ENCODE measurements around the gene GIMAP2. TPM values are rescaled to one million over a fixed set of nuclear protein-coding genes. Genes with fewer than 3 reads are reported as not detected.

The GIMAP2 gene
- total and polyA plus RNA-seq, 2 of the 13 experiments (the other 11 are each of a cell fraction or from before 2014, with no cell fraction given) = 0.49 to 1.4 TPM

DNA sequence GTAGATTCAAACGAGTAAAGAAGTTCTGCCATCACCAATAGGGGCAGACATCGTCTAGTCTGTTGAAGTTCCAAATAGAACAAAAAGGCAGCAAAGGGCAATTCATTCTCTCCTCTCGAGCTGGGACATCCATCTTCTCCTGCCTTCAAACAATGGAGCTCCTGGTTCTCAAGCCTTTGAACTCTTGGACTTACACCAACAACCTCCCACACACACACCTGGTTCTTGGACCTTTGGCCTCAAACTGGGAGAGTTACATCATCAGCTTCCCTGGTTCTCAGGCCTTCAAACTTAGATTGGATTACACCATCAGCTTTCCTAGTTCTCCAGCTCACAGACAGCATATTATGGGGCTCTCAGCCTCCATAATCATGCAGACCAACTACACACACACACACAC, 41.9 kb downstream of the GIMAP2 start (continued):
- TF ChIP-seq, protein P1, sequence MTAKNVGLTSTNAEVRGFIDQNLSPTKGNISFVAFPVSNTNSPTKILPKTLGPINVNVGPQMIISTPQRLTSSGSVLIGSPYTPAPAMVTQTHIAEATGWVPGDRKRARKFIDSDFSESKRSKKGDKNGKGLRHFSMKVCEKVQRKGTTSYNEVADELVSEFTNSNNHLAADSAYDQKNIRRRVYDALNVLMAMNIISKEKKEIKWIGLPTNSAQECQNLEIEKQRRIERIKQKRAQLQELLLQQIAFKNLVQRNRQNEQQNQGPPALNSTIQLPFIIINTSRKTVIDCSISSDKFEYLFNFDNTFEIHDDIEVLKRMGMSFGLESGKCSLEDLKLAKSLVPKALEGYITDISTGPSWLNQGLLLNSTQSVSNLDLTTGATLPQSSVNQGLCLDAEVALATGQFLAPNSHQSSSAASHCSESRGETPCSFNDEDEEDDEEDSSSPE (CRISPR knock-in tag; IDR thresholded peaks at IDR 0.05) = no peak
- TF ChIP-seq ZNF883 (CRISPR knock-in tag; IDR thresholded peaks at IDR 0.05; ENCODE audit: not compliant biosample characterization) (no peak), NFIC (IDR thresholded peaks at IDR 0.05; ENCODE audit: low read length) (no peak), RXRB (CRISPR knock-in tag; IDR thresholded peaks at IDR 0.05; ENCODE audit: borderline replicate concordance) (peak; percentile 74), ZBTB8A (CRISPR knock-in tag; IDR thresholded peaks at IDR 0.05; ENCODE audit: borderline replicate concordance, low read depth) (no peak), KDM4B (CRISPR knock-in tag; IDR thresholded peaks at IDR 0.05) (no peak), TGIF2 (CRISPR knock-in tag; IDR thresholded peaks at IDR 0.05) (no peak), RFXANK (CRISPR knock-in tag; IDR thresholded peaks at IDR 0.05) (no peak), MEF2D (CRISPR knock-in tag; IDR thresholded peaks at IDR 0.05) (no peak), ZNF589 (CRISPR knock-in tag; conservative IDR thresholded peaks at IDR 0.05) (no peak), ZBTB3 (CRISPR knock-in tag; IDR thresholded peaks at IDR 0.05; ENCODE audit: borderline replicate concordance, low read depth) (no peak)
- TF ChIP-seq, protein P2, sequence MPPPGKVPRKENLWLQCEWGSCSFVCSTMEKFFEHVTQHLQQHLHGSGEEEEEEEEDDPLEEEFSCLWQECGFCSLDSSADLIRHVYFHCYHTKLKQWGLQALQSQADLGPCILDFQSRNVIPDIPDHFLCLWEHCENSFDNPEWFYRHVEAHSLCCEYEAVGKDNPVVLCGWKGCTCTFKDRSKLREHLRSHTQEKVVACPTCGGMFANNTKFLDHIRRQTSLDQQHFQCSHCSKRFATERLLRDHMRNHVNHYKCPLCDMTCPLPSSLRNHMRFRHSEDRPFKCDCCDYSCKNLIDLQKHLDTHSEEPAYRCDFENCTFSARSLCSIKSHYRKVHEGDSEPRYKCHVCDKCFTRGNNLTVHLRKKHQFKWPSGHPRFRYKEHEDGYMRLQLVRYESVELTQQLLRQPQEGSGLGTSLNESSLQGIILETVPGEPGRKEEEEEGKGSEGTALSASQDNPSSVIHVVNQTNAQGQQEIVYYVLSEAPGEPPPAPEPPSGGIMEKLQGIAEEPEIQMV (CRISPR knock-in tag; IDR thresholded peaks at IDR 0.05; ENCODE audit: low read depth) = no peak
- TF ChIP-seq, protein P3, sequence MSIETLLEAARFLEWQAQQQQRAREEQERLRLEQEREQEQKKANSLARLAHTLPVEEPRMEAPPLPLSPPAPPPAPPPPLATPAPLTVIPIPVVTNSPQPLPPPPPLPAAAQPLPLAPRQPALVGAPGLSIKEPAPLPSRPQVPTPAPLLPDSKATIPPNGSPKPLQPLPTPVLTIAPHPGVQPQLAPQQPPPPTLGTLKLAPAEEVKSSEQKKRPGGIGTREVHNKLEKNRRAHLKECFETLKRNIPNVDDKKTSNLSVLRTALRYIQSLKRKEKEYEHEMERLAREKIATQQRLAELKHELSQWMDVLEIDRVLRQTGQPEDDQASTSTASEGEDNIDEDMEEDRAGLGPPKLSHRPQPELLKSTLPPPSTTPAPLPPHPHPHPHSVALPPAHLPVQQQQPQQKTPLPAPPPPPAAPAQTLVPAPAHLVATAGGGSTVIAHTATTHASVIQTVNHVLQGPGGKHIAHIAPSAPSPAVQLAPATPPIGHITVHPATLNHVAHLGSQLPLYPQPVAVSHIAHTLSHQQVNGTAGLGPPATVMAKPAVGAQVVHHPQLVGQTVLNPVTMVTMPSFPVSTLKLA (IDR thresholded peaks at IDR 0.05) = no peak
- TF ChIP-seq, protein P4, sequence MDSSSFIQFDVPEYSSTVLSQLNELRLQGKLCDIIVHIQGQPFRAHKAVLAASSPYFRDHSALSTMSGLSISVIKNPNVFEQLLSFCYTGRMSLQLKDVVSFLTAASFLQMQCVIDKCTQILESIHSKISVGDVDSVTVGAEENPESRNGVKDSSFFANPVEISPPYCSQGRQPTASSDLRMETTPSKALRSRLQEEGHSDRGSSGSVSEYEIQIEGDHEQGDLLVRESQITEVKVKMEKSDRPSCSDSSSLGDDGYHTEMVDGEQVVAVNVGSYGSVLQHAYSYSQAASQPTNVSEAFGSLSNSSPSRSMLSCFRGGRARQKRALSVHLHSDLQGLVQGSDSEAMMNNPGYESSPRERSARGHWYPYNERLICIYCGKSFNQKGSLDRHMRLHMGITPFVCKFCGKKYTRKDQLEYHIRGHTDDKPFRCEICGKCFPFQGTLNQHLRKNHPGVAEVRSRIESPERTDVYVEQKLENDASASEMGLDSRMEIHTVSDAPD (CRISPR knock-in tag; IDR thresholded peaks at IDR 0.05) = no peak
- TF ChIP-seq, protein P5, sequence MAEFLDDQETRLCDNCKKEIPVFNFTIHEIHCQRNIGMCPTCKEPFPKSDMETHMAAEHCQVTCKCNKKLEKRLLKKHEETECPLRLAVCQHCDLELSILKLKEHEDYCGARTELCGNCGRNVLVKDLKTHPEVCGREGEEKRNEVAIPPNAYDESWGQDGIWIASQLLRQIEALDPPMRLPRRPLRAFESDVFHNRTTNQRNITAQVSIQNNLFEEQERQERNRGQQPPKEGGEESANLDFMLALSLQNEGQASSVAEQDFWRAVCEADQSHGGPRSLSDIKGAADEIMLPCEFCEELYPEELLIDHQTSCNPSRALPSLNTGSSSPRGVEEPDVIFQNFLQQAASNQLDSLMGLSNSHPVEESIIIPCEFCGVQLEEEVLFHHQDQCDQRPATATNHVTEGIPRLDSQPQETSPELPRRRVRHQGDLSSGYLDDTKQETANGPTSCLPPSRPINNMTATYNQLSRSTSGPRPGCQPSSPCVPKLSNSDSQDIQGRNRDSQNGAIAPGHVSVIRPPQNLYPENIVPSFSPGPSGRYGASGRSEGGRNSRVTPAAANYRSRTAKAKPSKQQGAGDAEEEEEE (CRISPR knock-in tag; IDR thresholded peaks at IDR 0.05; ENCODE audit: borderline replicate concordance) = no peak
- TF ChIP-seq, protein P6, sequence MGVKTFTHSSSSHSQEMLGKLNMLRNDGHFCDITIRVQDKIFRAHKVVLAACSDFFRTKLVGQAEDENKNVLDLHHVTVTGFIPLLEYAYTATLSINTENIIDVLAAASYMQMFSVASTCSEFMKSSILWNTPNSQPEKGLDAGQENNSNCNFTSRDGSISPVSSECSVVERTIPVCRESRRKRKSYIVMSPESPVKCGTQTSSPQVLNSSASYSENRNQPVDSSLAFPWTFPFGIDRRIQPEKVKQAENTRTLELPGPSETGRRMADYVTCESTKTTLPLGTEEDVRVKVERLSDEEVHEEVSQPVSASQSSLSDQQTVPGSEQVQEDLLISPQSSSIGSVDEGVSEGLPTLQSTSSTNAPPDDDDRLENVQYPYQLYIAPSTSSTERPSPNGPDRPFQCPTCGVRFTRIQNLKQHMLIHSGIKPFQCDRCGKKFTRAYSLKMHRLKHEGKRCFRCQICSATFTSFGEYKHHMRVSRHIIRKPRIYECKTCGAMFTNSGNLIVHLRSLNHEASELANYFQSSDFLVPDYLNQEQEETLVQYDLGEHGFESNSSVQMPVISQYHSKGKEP (CRISPR knock-in tag; IDR thresholded peaks at IDR 0.05) = no peak
- TF ChIP-seq, protein P7, sequence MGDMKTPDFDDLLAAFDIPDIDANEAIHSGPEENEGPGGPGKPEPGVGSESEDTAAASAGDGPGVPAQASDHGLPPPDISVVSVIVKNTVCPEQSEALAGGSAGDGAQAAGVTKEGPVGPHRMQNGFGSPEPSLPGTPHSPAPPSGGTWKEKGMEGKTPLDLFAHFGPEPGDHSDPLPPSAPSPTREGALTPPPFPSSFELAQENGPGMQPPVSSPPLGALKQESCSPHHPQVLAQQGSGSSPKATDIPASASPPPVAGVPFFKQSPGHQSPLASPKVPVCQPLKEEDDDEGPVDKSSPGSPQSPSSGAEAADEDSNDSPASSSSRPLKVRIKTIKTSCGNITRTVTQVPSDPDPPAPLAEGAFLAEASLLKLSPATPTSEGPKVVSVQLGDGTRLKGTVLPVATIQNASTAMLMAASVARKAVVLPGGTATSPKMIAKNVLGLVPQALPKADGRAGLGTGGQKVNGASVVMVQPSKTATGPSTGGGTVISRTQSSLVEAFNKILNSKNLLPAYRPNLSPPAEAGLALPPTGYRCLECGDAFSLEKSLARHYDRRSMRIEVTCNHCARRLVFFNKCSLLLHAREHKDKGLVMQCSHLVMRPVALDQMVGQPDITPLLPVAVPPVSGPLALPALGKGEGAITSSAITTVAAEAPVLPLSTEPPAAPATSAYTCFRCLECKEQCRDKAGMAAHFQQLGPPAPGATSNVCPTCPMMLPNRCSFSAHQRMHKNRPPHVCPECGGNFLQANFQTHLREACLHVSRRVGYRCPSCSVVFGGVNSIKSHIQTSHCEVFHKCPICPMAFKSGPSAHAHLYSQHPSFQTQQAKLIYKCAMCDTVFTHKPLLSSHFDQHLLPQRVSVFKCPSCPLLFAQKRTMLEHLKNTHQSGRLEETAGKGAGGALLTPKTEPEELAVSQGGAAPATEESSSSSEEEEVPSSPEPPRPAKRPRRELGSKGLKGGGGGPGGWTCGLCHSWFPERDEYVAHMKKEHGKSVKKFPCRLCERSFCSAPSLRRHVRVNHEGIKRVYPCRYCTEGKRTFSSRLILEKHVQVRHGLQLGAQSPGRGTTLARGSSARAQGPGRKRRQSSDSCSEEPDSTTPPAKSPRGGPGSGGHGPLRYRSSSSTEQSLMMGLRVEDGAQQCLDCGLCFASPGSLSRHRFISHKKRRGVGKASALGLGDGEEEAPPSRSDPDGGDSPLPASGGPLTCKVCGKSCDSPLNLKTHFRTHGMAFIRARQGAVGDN (CRISPR knock-in tag; IDR thresholded peaks at IDR 0.05) = no peak
